ENCODE measurements around the gene AKR7A3. TPM values are rescaled to one million over a fixed set of nuclear protein-coding genes. Genes with fewer than 3 reads are reported as not detected.

AKR7A3 gene
- total RNA-seq, 4 donors from 2014 or later: 77.8 to 167 (median 102) TPM

DNA sequence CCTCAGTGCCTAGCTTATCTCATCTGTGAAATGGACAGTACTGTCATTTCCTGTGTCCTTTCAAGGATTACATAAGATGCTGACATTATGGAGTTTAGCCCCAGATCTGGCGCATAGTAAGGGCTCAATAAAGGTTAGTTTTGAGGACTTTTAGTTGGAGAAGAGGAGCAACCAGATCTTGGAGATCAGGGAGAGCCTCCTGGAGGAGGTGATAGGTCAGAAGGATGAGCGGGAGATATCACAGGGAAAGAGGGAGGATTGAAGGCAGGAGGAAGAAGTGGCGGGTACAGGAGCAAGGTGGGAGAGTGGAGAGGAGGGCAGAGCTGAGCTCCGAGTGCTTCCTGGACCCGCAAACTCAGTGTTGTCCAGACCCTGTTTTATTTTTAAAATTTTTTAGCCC, 41.0 kb upstream of the AKR7A3 start:
- intact Hi-C loops (cut with DNase I; ENCODE audit: low total_unique reads): no loop called here
- TF ChIP-seq EP300 (IDR thresholded peaks at IDR 0.05; ENCODE audit: low read depth): no peak
- TF ChIP-seq POLR2AphosphoS5 (IDR thresholded peaks at IDR 0.05): no peak
- TF ChIP-seq, protein P1, sequence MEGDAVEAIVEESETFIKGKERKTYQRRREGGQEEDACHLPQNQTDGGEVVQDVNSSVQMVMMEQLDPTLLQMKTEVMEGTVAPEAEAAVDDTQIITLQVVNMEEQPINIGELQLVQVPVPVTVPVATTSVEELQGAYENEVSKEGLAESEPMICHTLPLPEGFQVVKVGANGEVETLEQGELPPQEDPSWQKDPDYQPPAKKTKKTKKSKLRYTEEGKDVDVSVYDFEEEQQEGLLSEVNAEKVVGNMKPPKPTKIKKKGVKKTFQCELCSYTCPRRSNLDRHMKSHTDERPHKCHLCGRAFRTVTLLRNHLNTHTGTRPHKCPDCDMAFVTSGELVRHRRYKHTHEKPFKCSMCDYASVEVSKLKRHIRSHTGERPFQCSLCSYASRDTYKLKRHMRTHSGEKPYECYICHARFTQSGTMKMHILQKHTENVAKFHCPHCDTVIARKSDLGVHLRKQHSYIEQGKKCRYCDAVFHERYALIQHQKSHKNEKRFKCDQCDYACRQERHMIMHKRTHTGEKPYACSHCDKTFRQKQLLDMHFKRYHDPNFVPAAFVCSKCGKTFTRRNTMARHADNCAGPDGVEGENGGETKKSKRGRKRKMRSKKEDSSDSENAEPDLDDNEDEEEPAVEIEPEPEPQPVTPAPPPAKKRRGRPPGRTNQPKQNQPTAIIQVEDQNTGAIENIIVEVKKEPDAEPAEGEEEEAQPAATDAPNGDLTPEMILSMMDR (IDR thresholded peaks at IDR 0.05): no peak
- no peak for TF ChIP-seq POLR2A (IDR thresholded peaks at IDR 0.05)
- H3K27ac ChIP-seq: no peak overlapping the region
- in situ Hi-C loops (cut with MboI; ENCODE audit: low pct_ligation_motif_present in 1 of 4, low pct_unique_long_range_greater_than_20kb in 1 of 4, low sequenced_read_pairs in 3 of 4): no loop called here
- H3K9me3 ChIP-seq: no peaks in the 10 kb centered on the region
- 93 to 94% methylated on average over 4 to 5 of the region's 5 CpGs for WGBS, 2 donors (ENCODE audit: low coverage in 1 of 2)
- no peak overlapping the region for H3K4me3 ChIP-seq
- H3K4me1 ChIP-seq: no peaks in the 10 kb centered on the region
- H3K27me3 ChIP-seq: no peaks in the 10 kb centered on the region
- no peak for DNase-seq
- peaks cover 0 to 5% (median 2%) of the 10 kb centered on the region in 4 donors for H3K36me3 ChIP-seq

DNA sequence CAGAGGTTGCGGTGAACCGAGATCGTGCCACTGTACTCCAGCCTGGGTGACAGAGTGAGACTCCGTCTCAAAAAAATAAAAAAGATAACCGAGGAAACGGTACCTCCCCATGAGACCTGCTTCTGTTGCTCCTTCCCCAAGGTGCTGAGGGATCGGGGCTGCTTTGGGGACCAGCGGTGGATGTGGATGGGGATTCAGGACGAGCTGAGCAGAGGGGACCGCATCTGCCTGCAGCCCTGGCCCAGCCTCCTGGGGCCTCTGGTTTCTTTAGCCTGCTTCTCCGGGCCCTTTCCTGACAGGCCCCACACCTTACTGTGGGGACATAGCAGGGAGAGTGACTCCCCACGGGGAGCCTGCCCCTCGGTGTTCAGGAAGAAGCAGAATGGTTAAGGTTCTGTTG, 40.6 kb upstream of the AKR7A3 start:
- in situ Hi-C loops (cut with MboI; ENCODE audit: low pct_ligation_motif_present in 1 of 4, low pct_unique_long_range_greater_than_20kb in 1 of 4, low sequenced_read_pairs in 3 of 4): no loop called here
- no peaks in the 10 kb centered on the region for H3K4me1 ChIP-seq
- no peaks in the 10 kb centered on the region for H3K27me3 ChIP-seq
- H3K9me3 ChIP-seq: no peaks in the 10 kb centered on the region
- H3K4me3 ChIP-seq: no peak overlapping the region
- intact Hi-C loops (cut with DNase I; ENCODE audit: low total_unique reads): no loop called here
- WGBS, 2 donors (ENCODE audit: low coverage in 1 of 2): 88 to 95% methylated on average over 4 to 13 of the region's 13 CpGs
- no peak for DNase-seq
- no peak for TF ChIP-seq POLR2A (IDR thresholded peaks at IDR 0.05)
- H3K36me3 ChIP-seq: peaks cover 0 to 5% (median 2%) of the 10 kb centered on the region in 4 donors
- no peak overlapping the region for H3K27ac ChIP-seq

DNA sequence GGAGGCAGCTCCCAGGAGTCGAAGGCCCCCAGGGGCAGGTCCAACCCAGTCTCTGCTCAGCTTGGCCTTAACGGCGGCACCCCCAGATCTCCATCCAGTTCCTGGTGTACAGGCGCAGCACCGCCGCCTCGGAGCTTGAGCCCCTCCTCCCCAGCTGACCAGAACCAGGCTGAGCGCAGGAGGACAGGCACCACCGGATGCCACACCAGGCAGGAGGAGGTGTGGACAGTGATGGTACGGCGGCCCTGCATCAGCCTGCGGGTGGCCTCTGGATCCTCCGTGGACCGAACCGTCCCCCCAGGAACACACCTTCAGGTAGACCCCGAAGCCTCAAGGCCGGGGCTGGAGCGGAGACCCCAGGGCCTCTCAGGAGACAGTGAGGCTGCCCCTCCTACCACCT, 39.9 kb upstream of the AKR7A3 start:
- WGBS, 2 donors (ENCODE audit: low coverage in 1 of 2): 96% methylated on average over 18 of the region's 18 CpGs; no CpG with 5 or more reads in 1 of the 2 donors
- in situ Hi-C loops (cut with MboI; ENCODE audit: low pct_ligation_motif_present in 1 of 4, low pct_unique_long_range_greater_than_20kb in 1 of 4, low sequenced_read_pairs in 3 of 4): no loop called here
- H3K36me3 ChIP-seq: peaks cover 0 to 5% (median 2%) of the 10 kb centered on the region in 4 donors

DNA sequence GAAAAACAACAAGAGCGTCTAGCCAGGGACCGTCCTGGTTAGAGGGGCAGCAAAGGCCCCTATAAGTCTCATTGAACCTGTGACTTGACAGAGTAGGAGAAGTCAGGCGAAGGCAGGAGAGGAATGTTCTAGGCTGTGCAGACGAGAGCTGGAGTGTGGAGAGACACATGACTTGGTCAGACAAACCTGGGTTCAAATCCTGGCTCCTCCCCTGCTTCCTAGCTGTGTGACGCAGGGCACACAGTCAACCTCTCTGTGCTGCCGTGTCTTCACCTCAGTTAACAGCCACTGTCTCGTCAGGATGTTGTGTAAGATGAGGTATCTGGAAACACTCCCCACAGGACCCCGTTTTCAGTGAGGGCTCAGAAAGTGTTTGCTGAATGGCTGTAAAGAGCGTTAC, 39.2 kb upstream of the AKR7A3 start:
- no peak for TF ChIP-seq POLR2AphosphoS5 (IDR thresholded peaks at IDR 0.05)
- no peak for TF ChIP-seq EP300 (IDR thresholded peaks at IDR 0.05; ENCODE audit: low read depth)
- TF ChIP-seq POLR2A (IDR thresholded peaks at IDR 0.05): no peak
- TF ChIP-seq, protein P1 (IDR thresholded peaks at IDR 0.05): no peak
- no peak overlapping the region for H3K4me3 ChIP-seq
- in situ Hi-C loops (cut with MboI; ENCODE audit: low pct_ligation_motif_present in 1 of 4, low pct_unique_long_range_greater_than_20kb in 1 of 4, low sequenced_read_pairs in 3 of 4): no loop called here
- no peaks in the 10 kb centered on the region for H3K4me1 ChIP-seq
- WGBS, 2 donors (ENCODE audit: low coverage in 1 of 2): 90 to 93% methylated on average over 2 to 9 of the region's 9 CpGs
- no peak for DNase-seq
- H3K27me3 ChIP-seq: no peaks in the 10 kb centered on the region
- H3K27ac ChIP-seq: no peak overlapping the region
- no peaks in the 10 kb centered on the region for H3K9me3 ChIP-seq
- H3K36me3 ChIP-seq: peaks cover 0 to 5% (median 2%) of the 10 kb centered on the region in 4 donors
- intact Hi-C loops (cut with DNase I; ENCODE audit: low total_unique reads): no loop called here

More for the DNA sequence above, 39.9 kb upstream of the AKR7A3 start:
- Histone ChIP-seq H3K9me3 (no peaks in the 10 kb centered on the region), H3K27ac (no peak overlapping the region), H3K4me3 (no peak overlapping the region), H3K27me3 (no peaks in the 10 kb centered on the region), H3K4me1 (no peaks in the 10 kb centered on the region)
- no peak for TF ChIP-seq EP300 (IDR thresholded peaks at IDR 0.05; ENCODE audit: low read depth)
- TF ChIP-seq POLR2A (IDR thresholded peaks at IDR 0.05): no peak
- TF ChIP-seq POLR2AphosphoS5 (IDR thresholded peaks at IDR 0.05): peak in 1 of 3 donors; percentile 23
- TF ChIP-seq, protein P1 (IDR thresholded peaks at IDR 0.05): no peak
- no peak for DNase-seq
- intact Hi-C loops (cut with DNase I; ENCODE audit: low total_unique reads): no loop called here

DNA sequence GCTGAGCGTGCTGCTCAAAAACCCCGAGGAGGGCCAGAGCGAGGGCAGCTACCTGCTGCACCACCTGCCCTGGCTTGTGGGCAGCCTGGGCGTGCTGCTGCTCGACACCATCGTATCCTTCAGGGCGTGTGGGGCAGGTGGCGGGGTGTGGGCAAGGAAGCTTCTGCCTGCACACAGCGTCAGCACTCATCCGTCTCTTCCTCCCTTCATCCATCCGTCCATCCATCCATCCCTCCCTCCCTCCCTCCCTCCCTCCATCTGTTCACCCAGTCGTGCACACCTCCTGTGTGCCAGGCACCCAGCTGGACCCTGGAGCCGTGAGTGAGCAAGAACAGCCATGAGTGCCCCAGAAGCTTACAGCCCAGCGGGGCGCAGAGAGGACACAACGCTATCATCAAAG, 38.7 kb upstream of the AKR7A3 start:
- intact Hi-C loops (cut with DNase I; ENCODE audit: low total_unique reads): no loop called here
- H3K9me3 ChIP-seq: no peaks in the 10 kb centered on the region
- no peak for TF ChIP-seq EP300 (IDR thresholded peaks at IDR 0.05; ENCODE audit: low read depth)
- TF ChIP-seq POLR2AphosphoS5 (IDR thresholded peaks at IDR 0.05): no peak
- TF ChIP-seq, protein P1 (IDR thresholded peaks at IDR 0.05): no peak
- TF ChIP-seq POLR2A (IDR thresholded peaks at IDR 0.05): no peak

More for the DNA sequence above, 38.7 kb upstream of the AKR7A3 start:
- H3K4me1 ChIP-seq: no peaks in the 10 kb centered on the region
- WGBS, 2 donors (ENCODE audit: low coverage in 1 of 2): 86 to 90% methylated on average over 2 to 16 of the region's 16 CpGs
- no peaks in the 10 kb centered on the region for H3K27me3 ChIP-seq
- no peak overlapping the region for H3K27ac ChIP-seq
- DNase-seq: no peak
- no peak overlapping the region for H3K4me3 ChIP-seq
- peaks cover 0 to 5% (median 2%) of the 10 kb centered on the region in 4 donors for H3K36me3 ChIP-seq
- in situ Hi-C loops (cut with MboI; ENCODE audit: low pct_ligation_motif_present in 1 of 4, low pct_unique_long_range_greater_than_20kb in 1 of 4, low sequenced_read_pairs in 3 of 4): no loop called here
